GM12878 (cell line): Measurements from ENCODE around the gene ADAM19. TPM values are rescaled to one million over a fixed set of nuclear protein-coding genes. Genes with fewer than 3 reads are reported as not detected.

ENCODE experiments used
- CEBPB ChIP-seq, 2 experiments: fragments of 150-350 bp in 1 of 2; IDR thresholded peaks; 2 replicates each; pipeline ENCODE4 v1.6.1; 2012 to 2014; ENCODE audit warnings: low read depth in 2 of 2, low read length in 2 of 2, borderline replicate concordance in 1 of 2, inconsistent platforms in 1 of 2
- EED ChIP-seq: sonication (generic); IDR thresholded peaks from 2 replicates; pipeline ENCODE4 v1.6.1; 2016; ENCODE audit warnings: antibody characterized with exemption, low read depth
- ELK1 ChIP-seq: IDR thresholded peaks from 2 replicates; pipeline ENCODE4 v1.6.1; 2012; ENCODE audit warnings: low read depth, low read length, improper control_type of control experiment
- FOXM1 ChIP-seq: IDR thresholded peaks from 2 replicates; pipeline ENCODE4 v1.6.1; 2012; ENCODE audit warnings: low read depth, mild to moderate bottlenecking, inconsistent platforms, low read length, moderate library complexity
- HCFC1 ChIP-seq: fragments of 150-350 bp; IDR thresholded peaks from 2 replicates; pipeline ENCODE4 v1.6.1; 2014; ENCODE audit warnings: low read length
- NKRF ChIP-seq: fragments of 450-650 bp; conservative IDR thresholded peaks from 2 replicates; pipeline ENCODE4 v1.6.1; 2017; ENCODE audit warnings: mild to moderate bottlenecking, moderate library complexity
- RUNX3 ChIP-seq: IDR thresholded peaks from 2 replicates; pipeline ENCODE4 v1.6.1; 2012; ENCODE audit warnings: low read length, inconsistent platforms
- SMAD1 ChIP-seq: fragments of 450-650 bp; IDR thresholded peaks from 2 replicates; pipeline ENCODE4 v1.6.1; 2018; ENCODE audit warnings: mild to moderate bottlenecking, low read depth; ENCODE audit not compliant: partially characterized antibody
- TARDBP ChIP-seq: IDR thresholded peaks from 2 replicates; pipeline ENCODE4 v1.6.1; 2016; ENCODE audit warnings: borderline replicate concordance
- TBL1XR1 ChIP-seq: IDR thresholded peaks from 2 replicates; pipeline ENCODE4 v1.6.1; 2012; ENCODE audit warnings: low read depth, low read length, improper control_type of control experiment
- polyA plus RNA-seq, 11 experiments: library from polyadenylated mRNA; depleted of rRNA in 4 of 11; unstranded in 6 of 11; stranded (reverse) in 5 of 11; fragments of >200 nt; fragmentation: Nextera tagmentation in 4 of 11; fragmentation: Illumina TruSeq in 1 of 11; extraction: Ambion mirVana in 4 of 11; extraction: Trizol in 1 of 11; gene quantifications; 1 replicate in 1 of 11; 2 replicates in 10 of 11; pipeline versions ENCODE4 v1.2.1 to v1.2.3, GENCODE V29; 2011 to 2016; ENCODE audit warnings: inconsistent platforms in 2 of 11, missing spikeins in 2 of 11, low read depth in 1 of 11
- total RNA-seq, 4 experiments: library from RNA; depleted of rRNA in 3 of 4; stranded (reverse); fragments of >200 nt in 3 of 4; fragmentation: Illumina TruSeq in 1 of 4; extraction: Trizol in 1 of 4; gene quantifications; 2 replicates each; pipeline versions ENCODE4 v1.2.1 to v1.2.3, GENCODE V29; 2013 to 2021

The ADAM19 gene
- total and polyA plus RNA-seq, 10 of the 15 experiments (the other 5 are each of a cell fraction or from before 2014, with no cell fraction given): 16.0 to 92.8 (median 44.7) TPM

- TF ChIP-seq TARDBP: no peak
- TF ChIP-seq ELK1: no peak
- TF ChIP-seq NKRF: no peak
- peak; percentile 84 for TF ChIP-seq RUNX3
- peak; percentile 70; the same call in 1 of the 2 replicates for TF ChIP-seq EED
- 0 out of 2 replicates have a peak, but pooled peaks have one; percentile 8 for TF ChIP-seq TBL1XR1
- no peak for TF ChIP-seq CEBPB (IDR thresholded peaks at IDR 0.05; ENCODE audit: borderline replicate concordance in 1 of 2, low read depth in 2 of 2, low read length in 2 of 2)
- TF ChIP-seq FOXM1: peak; percentile 16; the same call in 1 of the 2 replicates
- TF ChIP-seq HCFC1: no peak
- no peak for TF ChIP-seq SMAD1
These were observed 18.7 kb upstream of the ADAM19 start (continued) for GRCh38 chr5:157594257-157594656.
